Choroid plexus epithelial cell (primary cell): ENCODE data around the gene AGPAT1.
A peak's percentile ranks its signal among the peaks of the same experiment; 100 is the strongest.

ENCODE experiments used
- DNase-seq: peaks from one replicate; pipeline ENCODE4 v3.0.0-alpha.2; 2010; ENCODE audit warnings: low read depth
- H3K4me3 ChIP-seq: 2 replicates; pipeline ENCODE4 v1.5.1; 2011; ENCODE audit warnings: low read depth, mild to moderate bottlenecking, control low read depth, low read length, moderate library complexity
- TF ChIP-seq, protein P1 (sequence below): conservative IDR thresholded peaks from 2 replicates; pipeline ENCODE4 v1.5.1; 2011; ENCODE audit warnings: low read depth, mild to moderate bottlenecking, control low read depth, inconsistent platforms, low read length, moderate library complexity

AGPAT1 gene

GRCh38 chr6:32170294-32170693 lies 5.6 kb downstream of the AGPAT1 start:
- no peak overlapping the region for H3K4me3 ChIP-seq
- TF ChIP-seq, protein P1, sequence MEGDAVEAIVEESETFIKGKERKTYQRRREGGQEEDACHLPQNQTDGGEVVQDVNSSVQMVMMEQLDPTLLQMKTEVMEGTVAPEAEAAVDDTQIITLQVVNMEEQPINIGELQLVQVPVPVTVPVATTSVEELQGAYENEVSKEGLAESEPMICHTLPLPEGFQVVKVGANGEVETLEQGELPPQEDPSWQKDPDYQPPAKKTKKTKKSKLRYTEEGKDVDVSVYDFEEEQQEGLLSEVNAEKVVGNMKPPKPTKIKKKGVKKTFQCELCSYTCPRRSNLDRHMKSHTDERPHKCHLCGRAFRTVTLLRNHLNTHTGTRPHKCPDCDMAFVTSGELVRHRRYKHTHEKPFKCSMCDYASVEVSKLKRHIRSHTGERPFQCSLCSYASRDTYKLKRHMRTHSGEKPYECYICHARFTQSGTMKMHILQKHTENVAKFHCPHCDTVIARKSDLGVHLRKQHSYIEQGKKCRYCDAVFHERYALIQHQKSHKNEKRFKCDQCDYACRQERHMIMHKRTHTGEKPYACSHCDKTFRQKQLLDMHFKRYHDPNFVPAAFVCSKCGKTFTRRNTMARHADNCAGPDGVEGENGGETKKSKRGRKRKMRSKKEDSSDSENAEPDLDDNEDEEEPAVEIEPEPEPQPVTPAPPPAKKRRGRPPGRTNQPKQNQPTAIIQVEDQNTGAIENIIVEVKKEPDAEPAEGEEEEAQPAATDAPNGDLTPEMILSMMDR: no peak
- DNase-seq: no peak

DNA sequence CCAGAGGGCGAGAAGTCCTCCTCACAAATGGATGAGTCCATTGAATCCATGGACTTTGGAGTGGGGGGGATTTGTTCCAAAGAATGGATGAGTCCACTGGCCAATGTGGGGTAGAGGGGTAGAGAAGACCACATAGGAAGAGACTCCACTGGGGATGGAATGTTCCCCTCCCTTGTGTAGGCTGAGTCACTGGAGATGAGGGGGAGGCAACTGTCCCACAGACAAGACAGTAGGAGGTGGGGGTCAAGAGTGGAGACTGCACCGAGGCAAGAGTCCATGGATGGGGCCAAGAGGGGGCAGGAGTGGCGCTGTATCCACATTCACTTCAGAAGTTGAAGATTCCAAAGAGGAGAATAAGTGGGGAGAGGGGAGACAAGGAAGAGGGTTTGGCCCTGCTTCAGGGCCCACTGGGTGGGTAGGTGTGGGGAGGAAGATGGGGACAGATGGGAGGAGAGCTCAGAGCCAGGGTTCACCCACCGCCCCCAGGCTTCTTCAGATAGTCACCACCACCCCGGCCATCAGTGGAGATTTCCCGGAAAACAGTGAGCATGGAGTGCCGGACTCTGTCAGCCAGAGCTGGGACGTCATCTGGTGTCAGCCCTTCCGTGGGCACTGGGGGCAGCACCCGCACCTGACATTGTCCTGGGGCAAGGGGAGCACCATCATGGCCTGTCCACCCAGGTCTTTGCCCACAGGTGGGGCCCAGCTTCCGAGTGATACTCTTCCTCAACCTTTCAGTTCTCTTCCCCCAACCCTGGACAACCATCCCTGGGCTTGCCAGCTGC lies 6.9 kb downstream of the AGPAT1 start:
- DNase-seq: peak; percentile 28
- TF ChIP-seq, protein P1: peak; percentile 1
- H3K4me3 ChIP-seq: no peak overlapping the region

GRCh38 chr6:32168350-32168749 lies 7.5 kb downstream of the AGPAT1 start:
- H3K4me3 ChIP-seq: no peak overlapping the region
- DNase-seq: no peak
- TF ChIP-seq, protein P1: no peak

DNA sequence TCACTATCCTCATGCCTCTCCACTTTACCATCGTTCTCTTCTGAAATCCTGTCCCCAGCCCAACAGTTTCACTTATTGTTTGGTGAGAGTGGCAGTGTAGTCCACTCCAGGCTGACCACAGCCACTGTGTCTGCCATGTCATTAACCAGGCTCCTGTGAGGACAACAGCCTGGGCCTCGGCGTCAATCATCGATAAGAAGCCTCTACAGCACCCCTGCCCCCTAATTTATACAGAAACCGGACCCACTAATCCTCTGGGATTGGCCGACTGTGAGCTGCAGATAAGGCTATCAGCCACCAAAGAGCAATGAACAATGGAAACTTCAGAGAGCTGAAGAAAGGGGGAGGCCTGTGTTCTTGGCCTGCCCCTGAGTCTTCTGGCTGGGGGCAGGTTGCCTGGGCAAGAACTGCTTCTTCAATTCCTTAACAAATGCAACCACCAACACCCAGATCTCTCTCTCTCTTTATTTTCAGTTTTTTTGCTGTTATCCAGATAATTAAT lies 8.1 kb downstream of the AGPAT1 start:
- no peak overlapping the region for H3K4me3 ChIP-seq
- DNase-seq: no peak
- TF ChIP-seq, protein P1: no peak

GRCh38 chr6:32167154-32167760 lies 8.6 kb downstream of the AGPAT1 start:
- H3K4me3 ChIP-seq: no peak overlapping the region
- no peak for DNase-seq
- TF ChIP-seq, protein P1: no peak

DNA sequence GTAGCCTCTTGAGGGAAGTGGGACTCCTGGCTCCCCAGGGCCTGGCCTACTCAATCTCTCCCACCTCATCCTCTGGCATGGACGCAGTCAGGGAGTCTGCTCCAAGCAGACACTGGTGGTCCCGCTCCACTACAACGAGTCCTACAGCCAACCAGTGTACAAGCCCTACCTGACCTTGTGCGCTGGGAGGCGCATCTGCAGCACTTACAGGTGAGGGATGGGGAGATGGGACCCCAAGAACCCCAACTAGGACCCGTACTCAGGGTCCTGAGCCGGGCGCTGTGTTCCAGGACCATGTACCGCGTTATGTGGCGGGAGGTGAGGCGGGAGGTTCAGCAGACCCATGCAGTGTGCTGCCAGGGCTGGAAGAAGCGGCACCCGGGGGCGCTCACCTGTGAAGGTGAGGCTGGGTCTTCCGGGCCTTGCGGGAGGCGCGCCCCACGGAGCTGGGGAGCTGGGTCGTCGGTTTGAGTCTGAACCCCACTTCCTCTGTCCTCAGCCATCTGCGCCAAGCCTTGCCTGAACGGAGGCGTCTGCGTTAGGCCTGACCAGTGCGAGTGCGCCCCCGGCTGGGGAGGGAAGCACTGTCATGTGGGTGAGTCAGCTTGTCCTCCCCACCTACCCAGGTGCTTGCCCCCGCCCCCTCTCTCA lies 9.3 kb downstream of the AGPAT1 start:
- no peak for DNase-seq
- H3K4me3 ChIP-seq: no peak overlapping the region
- TF ChIP-seq, protein P1: peak; percentile 29
